ENCODE measurements around the gene ZNF836. TPM values are rescaled to one million over a fixed set of nuclear protein-coding genes. Genes with fewer than 3 reads are reported as not detected.

The ZNF836 gene
- total and polyA plus RNA-seq, 2 of the 13 experiments (the other 11 are each of a cell fraction or from before 2014, with no cell fraction given): 1.6 to 5.3 TPM

- TF ChIP-seq AFF4 (CRISPR knock-in tag; IDR thresholded peaks at IDR 0.05) (no peak), ZNF510 (CRISPR knock-in tag; IDR thresholded peaks at IDR 0.05; ENCODE audit: low read depth) (0 out of 2 replicates have a peak, but pooled peaks have one; percentile 65), SNAPC2 (CRISPR knock-in tag; IDR thresholded peaks at IDR 0.05) (0 out of 2 replicates have a peak, but pooled peaks have one; percentile 48), ATAD3A (CRISPR knock-in tag; IDR thresholded peaks at IDR 0.05) (no peak), ZNF580 (CRISPR knock-in tag; IDR thresholded peaks at IDR 0.05; ENCODE audit: borderline replicate concordance, low read depth) (0 out of 2 replicates have a peak, but pooled peaks have one; percentile 32), THAP11 (CRISPR knock-in tag; IDR thresholded peaks at IDR 0.05) (peak; percentile 78), ATF3 (CRISPR knock-in tag; IDR thresholded peaks at IDR 0.05) (no peak), TFDP2 (CRISPR knock-in tag; IDR thresholded peaks at IDR 0.05) (no peak), CBFB (CRISPR knock-in tag; IDR thresholded peaks at IDR 0.05) (no peak), ZNF235 (CRISPR knock-in tag; IDR thresholded peaks at IDR 0.05; ENCODE audit: borderline replicate concordance) (no peak; the same call in 1 of the 2 replicates), SMARCE1 (IDR thresholded peaks at IDR 0.05; ENCODE audit: borderline replicate concordance) (no peak), PHF8 (CRISPR knock-in tag; IDR thresholded peaks at IDR 0.05) (peak; percentile 71), FOXP4 (CRISPR knock-in tag; IDR thresholded peaks at IDR 0.05) (peak; percentile 10), ZNF609 (CRISPR knock-in tag; IDR thresholded peaks at IDR 0.05; ENCODE audit: borderline replicate concordance) (peak; percentile 35; the same call in 1 of the 2 replicates)
Measured at GRCh38 chr19:52139252-52140031, 32.0 kb downstream of the ZNF836 start, which contains the start of gene ZNF616 (continued).

Data from HepG2 (cell line).